NCI-H146 treated with DMSO at 0.1 percent for 48 hours (cell line): ENCODE measurements around the gene KIRREL2.
"Not testable (repeated sequence)": the region's sequence is repeated elsewhere in the genome, so short reads cannot be mapped to it uniquely, and the experiment has no call there.

Source experiments
- DNase-seq: peaks from one replicate; lab custom pipeline; 2025; ENCODE audit not compliant: unreplicated experiment; lab: John Stamatoyannopoulos, UW

KIRREL2 gene

DNA sequence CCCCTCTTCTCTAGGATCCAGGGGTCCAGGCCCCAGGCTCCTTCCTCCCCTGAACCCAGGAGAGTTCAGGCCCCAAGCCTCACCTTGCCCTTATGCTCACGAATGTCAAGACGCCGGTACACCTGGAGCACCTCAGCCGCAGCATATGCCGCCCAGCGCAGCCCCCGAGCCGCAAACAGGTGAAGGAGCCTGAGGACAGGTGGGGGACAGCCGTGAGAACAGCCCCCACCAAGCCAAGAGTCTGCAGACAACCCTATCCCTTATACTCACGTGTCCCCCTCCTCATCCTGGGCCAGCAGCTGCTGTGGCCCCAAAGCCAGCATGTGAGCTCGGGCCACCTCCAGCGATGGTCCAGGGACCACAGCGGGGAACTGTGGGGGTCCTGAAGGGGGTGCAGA, 39.9 kb downstream of the KIRREL2 start:
- DNase-seq = no peak

DNA sequence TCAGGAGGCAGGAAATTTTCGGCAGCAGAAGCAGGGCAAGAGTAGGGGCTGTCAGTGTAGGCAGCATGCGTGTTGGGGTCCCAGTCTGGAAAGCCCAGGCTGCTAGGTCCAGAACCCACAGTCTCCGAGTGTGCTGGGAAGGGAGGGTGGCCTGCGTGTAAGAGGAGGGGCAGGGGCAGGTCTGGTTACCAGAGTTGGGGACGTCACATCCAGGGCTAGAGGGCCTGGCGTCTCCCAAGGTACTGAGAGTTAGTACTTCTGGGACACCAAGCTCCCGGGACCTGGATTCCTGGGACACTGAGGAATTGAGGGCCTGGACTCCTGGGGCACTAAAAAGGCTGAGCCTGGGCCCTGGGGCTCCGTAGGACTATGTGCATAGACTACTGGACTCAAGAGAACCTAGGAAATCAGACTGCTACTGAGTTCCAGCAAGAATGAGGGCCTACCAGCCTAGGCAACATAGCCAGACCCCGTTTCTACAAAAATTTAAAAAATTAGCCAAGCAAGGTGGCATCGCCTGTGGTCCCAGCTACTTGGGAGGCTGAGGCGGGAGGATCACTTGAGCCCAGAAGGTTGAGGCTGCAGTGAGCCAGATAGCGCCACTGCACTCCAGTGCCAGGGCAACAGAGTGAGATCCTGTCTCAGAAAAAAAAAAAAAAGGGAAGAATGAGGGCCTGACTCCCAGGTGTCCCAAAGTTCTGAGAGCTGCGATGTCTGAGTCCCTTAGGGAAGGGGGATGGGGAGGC, 41.2 kb downstream of the KIRREL2 start:
- no peak for DNase-seq

DNA sequence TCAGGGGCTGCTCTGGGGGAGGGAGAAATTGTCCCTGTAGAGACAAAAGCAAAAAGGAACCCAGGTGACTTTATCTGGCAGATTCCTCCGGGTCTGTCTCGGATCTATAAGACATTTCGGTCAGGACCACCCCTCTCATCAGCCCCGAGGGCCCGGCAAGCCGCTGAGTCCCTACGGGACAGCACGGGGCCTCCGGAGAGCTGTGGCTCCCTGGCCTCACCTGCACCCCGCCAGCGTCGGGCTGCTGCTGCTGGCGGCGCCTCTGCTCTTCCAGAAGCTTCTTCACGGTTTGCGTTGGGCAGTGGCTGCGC, 41.7 kb downstream of the KIRREL2 start:
- no peak for DNase-seq

DNA sequence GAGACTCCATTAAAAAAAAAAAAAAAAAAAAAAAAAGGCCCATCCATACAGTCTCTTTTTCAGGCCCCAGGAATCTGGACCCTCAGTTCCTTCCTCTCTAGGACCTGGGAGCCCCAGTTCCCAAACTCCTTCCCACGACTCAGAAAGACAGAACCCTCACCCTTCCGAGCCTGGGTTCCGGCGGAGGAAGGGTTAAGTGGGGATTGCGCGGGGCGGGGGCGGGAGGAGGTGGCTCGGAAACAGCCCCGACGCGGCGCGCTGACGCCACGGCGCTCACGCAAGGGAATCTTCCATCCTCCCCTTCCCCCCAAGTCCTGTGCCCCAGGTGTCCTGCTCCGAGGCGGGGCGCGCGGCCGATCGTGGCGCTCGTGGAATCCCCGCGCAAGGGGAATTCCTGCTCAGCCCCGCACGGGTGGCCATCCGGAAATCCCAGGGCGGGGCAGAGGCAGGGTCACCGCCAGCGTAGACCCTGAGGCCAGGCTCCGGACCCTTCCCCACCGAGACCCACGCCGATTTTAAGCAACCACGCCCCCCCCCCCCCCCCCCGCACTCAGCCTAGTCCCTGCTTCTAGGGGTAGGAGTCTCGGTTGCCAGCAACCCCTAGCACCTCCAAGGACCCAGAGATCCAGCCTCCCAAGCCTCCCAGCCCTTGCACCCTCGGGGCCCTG, 43.0 kb downstream of the KIRREL2 start:
- DNase-seq = peak; percentile 43

DNA sequence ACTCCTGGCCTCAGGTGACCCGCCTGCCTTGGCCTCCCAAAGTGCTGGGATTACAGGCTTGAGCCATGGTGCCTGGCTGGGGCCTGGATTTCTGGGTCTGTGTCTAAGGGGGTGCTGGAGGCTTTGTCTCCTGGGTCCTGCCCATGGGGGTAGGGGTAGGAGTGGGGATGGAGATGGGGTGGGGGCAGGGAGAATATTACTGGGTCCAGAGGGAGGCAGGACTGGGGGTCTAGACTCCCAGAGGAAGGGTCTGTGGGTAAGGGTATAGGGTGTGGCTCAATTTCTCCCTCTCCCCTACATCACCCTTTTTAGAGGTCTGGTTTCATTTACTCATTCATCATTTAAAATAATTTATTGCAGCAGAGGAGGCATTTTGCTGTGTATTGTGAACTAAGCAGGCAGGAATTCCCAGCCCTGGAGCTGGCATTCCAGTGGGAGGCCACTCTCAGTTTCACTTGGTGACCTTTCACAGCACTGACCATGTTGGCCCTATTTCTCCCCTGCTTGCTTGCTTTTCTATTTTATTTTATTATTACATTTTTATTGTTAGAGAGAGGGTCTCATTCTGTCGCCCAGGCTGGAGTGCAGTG, 44.4 kb downstream of the KIRREL2 start:
- DNase-seq = no peak

DNA sequence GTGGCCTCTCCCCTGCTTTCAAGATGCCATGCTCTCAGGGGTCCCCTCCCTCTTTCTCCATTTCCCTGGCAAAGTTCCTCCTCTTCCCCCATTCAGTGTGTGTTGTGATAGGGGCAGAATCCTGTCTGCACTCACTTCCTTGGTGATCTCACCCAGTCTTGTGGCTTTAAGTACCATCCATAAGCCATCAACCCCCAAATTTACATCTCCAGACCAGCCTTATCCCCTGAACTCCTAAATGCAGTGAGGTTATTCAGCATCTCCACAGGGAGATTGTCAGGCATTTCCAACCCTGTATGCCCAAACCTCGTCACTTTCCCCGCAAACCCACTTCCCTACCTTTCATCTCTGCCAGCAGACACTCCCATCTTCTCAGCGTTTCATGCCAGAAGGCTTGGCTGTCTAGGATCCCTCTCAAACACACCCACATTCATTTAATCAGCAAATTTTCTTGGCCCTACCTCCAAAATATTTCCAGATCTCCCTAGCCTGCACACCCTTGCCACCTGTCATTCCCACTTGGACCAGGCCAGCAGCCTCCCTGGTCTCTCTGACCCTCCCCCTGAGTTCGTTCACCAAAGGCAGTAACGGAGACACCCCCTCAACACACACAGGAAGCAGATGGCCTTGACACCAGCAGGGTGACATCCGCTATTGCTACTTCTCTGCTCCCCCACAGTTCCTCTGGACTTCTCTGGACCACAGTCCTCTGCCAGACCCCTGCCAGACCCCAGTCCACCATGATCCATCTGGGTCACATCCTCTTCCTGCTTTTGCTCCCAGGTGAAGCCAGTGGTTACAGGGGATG, 45.3 kb downstream of the KIRREL2 start, which contains the start of gene HCST:
Gene HCST (plus strand): TSS at position 676 of the 808 bp plus-strand sequence. CDS start 65 bp downstream, at position 741.
- no peak for DNase-seq

DNA sequence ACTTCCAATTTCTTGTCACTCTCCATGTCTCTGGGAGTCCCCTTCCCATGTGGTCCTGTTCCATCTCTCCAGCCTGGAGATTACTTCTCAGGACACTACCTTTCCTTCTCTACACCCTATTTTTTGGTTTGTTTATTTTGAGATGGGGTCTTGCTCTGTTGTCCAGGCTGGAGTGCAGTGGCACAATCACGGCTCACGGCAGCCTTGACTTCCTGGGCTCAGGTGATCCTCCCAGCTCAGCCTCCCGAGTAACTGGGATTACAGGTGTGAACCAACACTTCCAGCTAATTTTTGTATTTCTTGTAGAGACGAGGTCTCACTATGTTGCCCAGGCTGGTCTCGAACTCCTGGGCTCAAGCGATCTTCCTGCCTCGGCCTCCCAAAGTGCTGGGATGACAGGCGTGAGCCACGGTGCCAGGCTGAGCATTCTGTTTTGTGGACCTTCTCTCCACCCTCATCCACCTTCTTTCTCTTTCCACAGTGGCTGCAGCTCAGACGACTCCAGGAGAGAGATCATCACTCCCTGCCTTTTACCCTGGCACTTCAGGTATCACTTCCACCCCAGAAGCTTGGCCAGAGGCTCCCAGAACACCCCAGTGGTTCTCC, 46.3 kb downstream of the KIRREL2 start:
- DNase-seq = no peak

DNA sequence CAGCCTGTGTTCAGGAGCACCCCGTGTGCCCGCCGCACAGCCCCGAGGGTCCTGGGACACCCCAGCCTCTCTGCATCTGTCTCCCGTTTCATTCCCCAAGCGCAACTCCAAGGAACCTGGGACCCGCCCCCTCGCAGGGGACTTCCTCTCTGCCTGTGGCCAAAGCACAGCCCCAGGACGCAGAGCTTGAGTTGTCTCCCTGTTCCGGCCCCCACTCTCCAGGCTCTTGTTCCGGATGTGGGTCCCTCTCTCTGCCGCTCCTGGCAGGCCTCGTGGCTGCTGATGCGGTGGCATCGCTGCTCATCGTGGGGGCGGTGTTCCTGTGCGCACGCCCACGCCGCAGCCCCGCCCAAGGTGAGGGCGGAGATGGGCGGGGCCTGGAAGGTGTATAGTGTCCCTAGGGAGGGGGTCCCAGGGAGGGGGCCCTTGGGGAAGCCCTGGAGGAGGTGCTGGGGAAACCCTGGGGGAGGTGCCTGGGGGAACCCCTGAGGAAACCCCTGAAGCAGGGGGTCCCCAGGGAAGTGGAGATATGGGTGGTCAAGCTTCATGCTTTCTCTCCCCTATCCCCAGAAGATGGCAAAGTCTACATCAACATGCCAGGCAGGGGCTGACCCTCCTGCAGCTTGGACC, 47.0 kb downstream of the KIRREL2 start:
- peak; percentile 72 for DNase-seq

DNA sequence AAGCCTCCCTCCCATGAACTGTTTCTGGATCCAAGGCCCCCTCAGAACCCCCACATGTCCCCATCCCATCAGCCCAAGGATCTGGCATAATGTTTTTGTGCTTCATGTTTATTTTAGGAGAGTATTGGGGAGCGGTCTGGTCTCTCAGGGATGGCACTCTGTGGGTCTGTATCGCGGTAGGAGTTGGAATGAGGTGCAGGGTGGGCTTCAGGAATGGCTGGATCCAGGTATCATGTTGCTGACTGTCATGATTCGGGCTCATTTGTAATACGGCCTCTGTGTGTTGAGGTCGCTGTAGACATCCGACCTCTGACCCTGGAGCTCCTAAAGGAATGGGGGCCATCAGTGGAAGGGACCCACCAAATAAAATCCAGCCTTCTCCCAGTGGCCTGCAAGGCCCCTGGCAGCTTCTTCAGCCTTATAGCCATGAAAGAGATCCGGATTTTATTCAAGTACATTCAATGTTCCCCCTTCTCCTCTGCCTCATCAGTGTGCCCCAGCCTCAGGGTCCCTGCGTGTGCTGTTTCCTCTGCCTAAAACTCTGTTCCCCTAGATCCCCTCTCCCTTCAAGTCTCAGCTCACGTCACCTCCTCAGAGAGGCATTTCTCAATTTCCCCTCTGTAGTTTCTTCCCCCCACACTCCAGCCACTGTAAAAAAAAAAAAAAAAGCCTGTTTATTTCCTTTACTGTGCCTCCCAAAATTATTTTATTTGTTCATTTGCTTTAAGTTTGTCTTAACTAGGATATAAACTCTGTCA, 47.8 kb downstream of the KIRREL2 start:
- DNase-seq = no peak

DNA sequence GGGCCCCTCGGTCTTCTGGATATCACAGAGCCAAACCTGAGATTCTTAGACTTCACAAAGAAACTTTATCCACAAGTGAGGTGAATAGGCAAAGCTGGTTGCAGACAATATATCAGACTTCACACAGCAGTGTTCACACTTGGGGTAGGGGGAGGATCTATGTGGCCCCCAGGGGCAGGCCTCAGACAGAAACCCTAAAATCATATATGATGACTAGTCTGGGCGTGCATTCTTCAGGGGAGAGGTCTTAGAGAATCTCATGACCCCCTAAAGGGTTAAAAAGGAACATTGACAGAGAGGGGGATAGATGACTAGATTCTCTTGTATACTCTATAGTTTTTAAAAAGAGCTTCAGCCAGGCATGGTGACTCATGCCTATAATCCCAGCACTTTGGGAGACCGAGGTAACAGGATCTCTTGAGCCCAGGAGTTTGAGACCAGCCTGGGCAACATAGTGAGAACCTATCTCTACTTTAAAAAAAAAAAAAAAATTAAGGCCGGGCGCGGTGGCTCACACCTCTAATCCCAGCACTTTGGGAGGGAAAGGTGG, 48.5 kb downstream of the KIRREL2 start:
- no peak for DNase-seq

DNA sequence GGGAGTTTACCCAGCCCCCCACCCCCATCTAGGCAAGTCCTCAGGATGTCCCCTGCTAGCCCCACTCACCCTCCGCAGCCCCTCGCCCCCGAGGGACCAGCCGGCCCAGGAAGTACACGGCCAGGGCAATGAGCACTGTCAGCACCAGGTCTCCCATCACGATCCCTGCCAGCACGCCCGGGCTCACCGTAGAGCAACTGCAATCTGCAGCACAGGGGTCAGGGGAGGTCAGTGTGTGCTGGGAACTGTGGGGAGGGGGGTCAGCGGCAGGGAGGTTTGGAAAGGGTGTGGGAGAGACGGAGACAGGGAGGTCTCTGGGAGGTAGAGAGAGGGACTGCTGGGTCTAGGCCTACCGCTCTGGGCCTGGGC, 50.6 kb downstream of the KIRREL2 start:
- no peak for DNase-seq

DNA sequence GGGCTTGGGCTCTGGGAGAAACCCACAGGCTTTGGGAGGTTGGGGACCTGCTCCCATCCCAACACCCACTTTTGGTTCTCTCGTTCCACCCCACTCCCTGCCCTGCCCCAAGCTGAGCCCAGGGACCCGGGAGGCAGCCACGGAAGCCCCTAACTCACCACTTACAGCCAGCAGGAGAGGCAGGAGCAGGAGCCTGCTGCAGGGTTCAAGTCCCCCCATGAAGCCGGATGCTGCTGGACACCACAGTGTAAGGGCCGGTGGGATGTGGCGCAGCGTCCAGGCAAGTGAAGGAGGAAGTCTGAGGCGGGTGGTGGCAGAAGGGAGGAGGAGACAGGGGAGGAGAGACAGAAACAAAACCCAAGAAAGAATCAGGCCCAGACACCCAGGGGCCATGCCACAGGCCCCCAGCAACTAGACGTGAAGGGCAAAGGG, 51.3 kb downstream of the KIRREL2 start, which contains the start of gene TYROBP:
Gene TYROBP (minus strand): TSS at position 286 of the 432 bp plus-strand sequence. CDS start 67 bp downstream, at position 219.
- no peak for DNase-seq

DNA sequence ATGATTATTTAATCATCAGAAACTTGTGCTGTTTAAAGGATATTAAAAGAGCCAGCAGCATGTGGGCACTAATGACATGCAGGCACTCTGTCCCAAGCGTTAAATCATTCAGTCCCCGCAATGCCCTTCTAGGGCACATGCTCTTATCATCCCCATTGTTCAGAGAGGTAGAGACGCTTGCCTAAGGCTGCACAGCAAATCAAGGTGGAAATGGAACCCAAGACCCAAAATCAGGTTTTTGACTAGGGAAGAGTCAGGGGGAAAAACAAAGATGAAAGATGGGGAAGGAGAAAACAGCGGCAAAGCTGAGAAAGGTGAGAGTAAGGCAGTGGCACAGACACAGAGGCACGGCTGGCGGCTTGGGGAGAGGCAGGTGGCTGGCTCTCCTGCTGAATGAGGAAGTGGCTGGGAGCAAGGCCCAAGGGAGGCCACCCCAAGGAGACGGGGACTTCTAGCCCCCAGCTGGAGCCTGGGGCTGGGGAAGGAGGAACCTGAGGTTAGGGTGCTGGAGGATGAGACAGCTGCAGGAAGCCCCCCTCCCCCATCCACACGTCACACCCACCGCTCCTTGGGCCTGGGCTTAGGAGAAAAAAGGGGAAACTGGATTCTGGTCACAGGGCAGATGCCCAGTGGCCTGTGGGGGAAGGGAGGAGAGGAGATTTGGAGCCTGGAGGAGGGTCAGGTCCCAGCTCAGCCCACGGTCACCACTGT, 52.4 kb downstream of the KIRREL2 start:
- no peak for DNase-seq

DNA sequence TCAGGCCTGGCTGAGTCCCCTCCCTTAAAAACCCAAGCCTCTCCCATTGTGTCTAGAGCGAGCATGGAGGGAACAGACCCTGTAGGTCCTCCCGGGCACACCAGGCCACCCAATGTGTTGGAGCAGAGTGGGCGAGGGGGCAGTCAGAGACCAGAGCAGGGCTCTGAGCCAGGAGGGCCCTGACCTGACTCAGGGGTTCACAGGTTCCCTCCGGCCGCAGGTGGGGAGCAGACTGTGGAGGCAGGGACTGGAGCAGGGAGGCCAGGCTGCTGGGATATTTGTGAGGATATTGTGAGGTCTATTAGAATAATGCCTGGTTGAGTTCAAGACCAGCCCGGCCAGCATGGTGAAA, 52.9 kb downstream of the KIRREL2 start:
- DNase-seq = no peak

DNA sequence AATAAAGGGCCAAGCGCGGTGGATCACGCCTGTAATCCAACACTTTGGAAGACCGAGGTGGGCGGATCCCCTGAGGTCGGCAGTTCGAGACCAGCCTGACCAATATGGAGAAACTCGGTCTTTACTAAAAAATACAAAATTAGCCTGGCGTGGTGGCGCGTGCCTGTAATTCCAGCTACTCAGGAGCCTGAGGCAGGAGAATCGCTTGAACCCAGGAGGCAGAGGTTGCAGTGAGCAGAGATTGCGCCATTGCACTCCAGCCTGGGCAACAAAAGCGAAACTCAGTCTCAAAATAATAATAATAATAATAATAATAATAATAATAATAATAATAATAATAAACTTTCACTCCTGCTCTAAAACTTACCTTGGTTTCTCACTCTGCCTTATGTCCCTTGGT, 53.6 kb downstream of the KIRREL2 start:
- DNase-seq = not testable (repeated sequence)

DNA sequence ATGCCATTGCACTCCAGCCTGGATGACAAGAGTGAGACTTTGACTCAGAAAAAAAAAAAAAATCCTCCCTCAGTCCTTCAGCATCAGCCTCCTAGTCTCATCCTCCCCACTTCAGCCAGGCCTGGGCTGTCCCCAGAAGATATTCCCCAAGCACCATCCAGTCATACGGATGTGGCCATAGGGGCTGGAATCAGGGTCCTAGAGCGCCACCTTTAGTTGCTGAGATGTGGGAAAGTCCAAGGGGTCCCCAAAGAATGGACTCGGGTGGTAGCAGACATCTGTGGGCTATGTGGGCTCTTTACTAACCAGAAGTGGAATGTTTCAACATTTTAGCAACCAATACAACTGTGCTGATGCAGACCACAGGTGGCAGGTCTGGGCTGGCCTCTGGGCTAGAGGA, 54.5 kb downstream of the KIRREL2 start:
- DNase-seq = no peak

DNA sequence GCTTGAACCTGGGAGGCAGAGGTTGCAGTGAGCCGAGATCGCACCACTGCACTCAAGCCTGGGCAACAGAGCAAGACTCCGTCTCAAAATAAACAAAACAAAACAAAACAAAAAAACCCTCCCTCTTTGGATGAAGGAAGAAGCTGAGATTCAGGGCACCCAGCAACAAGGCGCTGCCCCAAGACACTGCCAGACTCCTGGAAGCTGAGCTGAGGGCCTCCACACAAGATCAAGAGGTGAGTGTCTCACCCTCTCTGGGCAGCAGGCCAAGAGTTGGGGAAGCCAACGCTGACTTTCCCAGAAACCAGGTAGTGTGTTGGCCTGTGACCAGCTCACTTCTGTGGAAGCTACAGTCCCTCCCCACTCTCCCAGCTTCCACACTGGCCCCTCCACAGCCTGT, 55.1 kb downstream of the KIRREL2 start:
- DNase-seq = no peak

DNA sequence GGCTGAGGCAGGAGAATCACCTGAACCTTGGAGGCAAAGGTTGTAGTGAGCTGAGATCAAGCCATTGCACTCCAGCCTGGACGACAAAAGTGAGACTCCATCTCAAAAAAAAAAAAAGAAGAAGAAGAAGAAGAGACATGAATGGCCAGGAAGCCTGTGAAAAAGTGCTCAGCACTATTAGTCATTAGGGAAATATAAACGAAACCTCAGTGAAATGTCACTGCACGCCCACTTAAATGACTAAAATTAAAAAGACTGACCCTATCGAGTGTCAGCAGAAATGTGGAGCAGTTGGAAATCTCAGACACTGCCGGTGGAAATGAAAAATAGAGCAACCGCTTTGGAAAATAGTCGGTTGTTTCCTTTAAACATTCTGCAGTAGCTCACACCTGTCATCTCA, 56.9 kb downstream of the KIRREL2 start:
- DNase-seq = no peak

DNA sequence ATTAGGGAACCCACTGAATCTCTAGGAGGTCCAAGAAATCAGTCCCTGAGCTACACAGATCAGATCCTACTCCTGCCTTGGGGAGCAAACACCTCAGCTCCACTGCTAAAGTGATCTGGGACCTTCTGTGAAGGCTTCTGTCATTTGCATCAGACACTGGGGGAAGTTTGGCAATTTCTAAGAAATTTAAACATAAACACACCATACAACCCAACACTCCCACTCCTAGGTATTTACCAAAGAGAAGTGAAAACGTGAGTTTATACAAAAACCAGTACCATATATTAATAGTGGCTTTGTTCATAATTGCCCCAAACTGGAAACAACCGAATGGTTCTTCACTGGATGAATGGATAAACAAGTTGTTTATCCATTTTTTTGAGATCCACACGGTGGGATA, 58.7 kb downstream of the KIRREL2 start:
- DNase-seq = no peak
